Type B pancreatic cell (in vitro differentiated cells): Measurements from ENCODE around the gene GAMT. TPM values are rescaled to one million over a fixed set of nuclear protein-coding genes. Genes with fewer than 3 reads are reported as not detected.

Source experiments
- DNase-seq: peaks from one replicate; pipeline ENCODE4 v3.0.0; 2021; ENCODE audit warnings: mixed read lengths; ENCODE audit not compliant: unreplicated experiment; ENCODE audit errors: extremely low spot score
- H3K27ac Mint-ChIP-seq: 2 replicates; pipeline ENCODE4 v1.8.0; 2021; ENCODE audit warnings: mild to moderate bottlenecking, mixed read lengths
- H3K27me3 Mint-ChIP-seq: 2 replicates; pipeline ENCODE4 v1.8.0; 2021; ENCODE audit warnings: mixed read lengths
- H3K36me3 Mint-ChIP-seq: 2 replicates; pipeline ENCODE4 v1.8.0; 2021; ENCODE audit warnings: mixed read lengths
- H3K4me1 Mint-ChIP-seq: one replicate; pipeline ENCODE4 v1.8.0; 2021; ENCODE audit warnings: mixed read lengths; ENCODE audit not compliant: unreplicated experiment
- H3K4me3 Mint-ChIP-seq: 2 replicates; pipeline ENCODE4 v1.8.0; 2021; ENCODE audit warnings: mild to moderate bottlenecking, mixed read lengths
- H3K9me3 Mint-ChIP-seq: 2 replicates; pipeline ENCODE4 v1.8.0; 2021; ENCODE audit warnings: mixed read lengths
- total RNA-seq: library from RNA; stranded (reverse); gene quantifications from 2 replicates; pipeline ENCODE4 v1.2.1, GENCODE V29; 2021; ENCODE audit warnings: low replicate concordance
- TF ChIP-seq, protein P1 (sequence below): fragments of 200-600 bp; sonication (generic); conservative IDR thresholded peaks from 2 replicates; pipeline ENCODE4 v1.5.0; 2021; ENCODE audit warnings: antibody characterized with exemption, mild to moderate bottlenecking

Gene GAMT
- total RNA-seq, 1 donor from 2014 or later, result 37.9 TPM

DNA sequence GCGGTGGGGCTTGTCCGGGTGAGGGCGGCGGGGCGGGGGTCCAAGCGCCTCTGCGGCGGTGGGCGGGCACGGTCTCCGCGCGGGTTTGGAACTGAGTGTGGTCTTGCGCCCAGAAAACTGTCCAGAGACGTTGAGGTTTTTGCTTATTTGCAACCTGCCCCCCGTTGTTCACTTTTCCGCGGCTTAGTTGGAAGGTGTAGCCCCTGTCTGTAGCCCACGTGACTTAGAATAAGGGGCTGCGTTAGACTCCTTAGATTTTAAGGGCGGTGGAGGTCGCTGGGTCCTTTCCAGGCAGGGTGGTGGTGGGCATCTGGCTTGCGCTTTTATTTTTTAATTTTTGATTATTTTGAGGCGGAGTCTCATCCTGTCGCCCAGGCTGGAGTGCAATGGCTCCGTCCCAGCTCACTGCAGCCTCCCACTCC lies 37.6 kb upstream of the GAMT start:
- H3K27ac Mint-ChIP-seq, result peak overlapping the region; percentile 95
- no peak for DNase-seq
- H3K27me3 Mint-ChIP-seq, result peaks cover under 1% of the 10 kb centered on the region
- peak overlapping the region; percentile 95 for H3K4me3 Mint-ChIP-seq
- H3K36me3 Mint-ChIP-seq, result peaks cover 9% of the 10 kb centered on the region
- no peaks in the 10 kb centered on the region for H3K9me3 Mint-ChIP-seq
- TF ChIP-seq, protein P1, sequence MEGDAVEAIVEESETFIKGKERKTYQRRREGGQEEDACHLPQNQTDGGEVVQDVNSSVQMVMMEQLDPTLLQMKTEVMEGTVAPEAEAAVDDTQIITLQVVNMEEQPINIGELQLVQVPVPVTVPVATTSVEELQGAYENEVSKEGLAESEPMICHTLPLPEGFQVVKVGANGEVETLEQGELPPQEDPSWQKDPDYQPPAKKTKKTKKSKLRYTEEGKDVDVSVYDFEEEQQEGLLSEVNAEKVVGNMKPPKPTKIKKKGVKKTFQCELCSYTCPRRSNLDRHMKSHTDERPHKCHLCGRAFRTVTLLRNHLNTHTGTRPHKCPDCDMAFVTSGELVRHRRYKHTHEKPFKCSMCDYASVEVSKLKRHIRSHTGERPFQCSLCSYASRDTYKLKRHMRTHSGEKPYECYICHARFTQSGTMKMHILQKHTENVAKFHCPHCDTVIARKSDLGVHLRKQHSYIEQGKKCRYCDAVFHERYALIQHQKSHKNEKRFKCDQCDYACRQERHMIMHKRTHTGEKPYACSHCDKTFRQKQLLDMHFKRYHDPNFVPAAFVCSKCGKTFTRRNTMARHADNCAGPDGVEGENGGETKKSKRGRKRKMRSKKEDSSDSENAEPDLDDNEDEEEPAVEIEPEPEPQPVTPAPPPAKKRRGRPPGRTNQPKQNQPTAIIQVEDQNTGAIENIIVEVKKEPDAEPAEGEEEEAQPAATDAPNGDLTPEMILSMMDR, result no peak
- peaks cover 8% of the 10 kb centered on the region for H3K4me1 Mint-ChIP-seq

DNA sequence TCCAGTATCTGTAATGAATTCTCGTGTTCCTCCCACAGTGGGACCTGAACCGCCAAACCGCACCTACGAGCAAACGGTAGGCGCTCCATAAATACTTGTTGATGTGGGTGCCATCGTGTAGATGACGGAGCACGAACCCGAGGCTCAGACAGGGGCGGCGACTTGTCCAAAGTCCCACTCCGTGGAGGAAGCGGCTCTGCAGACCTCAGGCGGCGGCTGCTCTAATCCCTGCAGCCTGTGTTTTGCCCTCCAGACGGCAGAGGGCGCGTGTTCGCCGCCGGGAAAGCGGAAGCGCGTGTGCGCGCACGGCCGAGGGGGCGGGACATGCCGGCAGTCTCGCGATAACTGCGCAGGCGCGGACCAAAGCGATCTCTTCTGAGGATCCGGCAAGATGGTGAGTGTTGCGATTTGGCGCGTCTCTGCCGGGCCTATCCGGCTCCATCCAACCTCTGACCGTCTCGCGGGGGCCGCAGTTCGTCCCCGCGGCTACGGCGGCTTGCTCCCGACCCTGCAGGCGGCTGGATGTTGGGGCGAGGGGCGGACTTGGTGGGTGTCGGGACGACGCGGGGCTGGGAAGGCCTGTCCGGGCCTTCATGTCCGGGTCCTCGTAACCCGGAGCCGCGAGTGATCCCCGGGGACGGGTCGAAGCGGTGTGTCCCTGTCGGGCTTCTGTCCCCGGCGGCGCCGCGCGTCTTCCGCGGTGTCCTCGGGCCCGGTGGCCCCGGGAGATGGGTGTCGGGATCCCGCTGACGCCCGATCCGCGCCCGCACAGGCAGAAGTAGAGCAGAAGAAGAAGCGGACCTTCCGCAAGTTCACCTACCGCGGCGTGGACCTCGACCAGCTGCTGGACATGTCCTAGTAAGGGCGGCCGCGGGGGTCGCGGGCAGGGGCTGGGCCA lies 36.9 kb upstream of the GAMT start, which contains the start of gene RPS15:
Gene RPS15, plus strand, starts transcription at position 362 of the 898 bp plus-strand sequence. Its CDS starts 30 bp downstream, at position 392.
- H3K36me3 Mint-ChIP-seq, result peaks cover 9% of the 10 kb centered on the region
- DNase-seq, result peak; percentile 98

DNA sequence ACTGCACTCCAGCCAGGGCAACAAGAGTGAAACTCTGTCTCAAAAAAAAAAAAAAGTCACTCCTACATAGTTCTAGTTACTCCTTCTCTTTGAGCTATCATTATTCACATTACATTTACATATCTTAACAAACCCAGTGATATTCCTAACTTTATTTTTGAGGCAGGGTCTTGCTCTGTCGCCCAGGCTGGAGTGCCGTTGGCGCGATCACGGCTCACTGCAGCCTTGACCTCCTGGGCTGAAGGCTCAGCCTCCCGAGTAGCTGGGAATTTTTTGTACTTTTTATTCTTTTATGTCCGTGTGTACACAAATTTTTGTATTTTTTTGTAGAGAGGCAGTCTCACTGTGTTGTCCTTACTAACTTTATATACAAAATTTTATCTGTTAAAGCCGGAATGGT lies 36.3 kb upstream of the GAMT start:
- Mint-ChIP-seq H3K27ac (peak overlapping the region; percentile 95), H3K4me3 (peak overlapping the region; percentile 95), H3K27me3 (no peaks in the 10 kb centered on the region), H3K9me3 (no peaks in the 10 kb centered on the region), H3K4me1 (peaks cover 5% of the 10 kb centered on the region), H3K36me3 (peaks cover 8% of the 10 kb centered on the region)
- no peak for DNase-seq
- TF ChIP-seq, protein P1, result no peak

More for the DNA sequence above, 36.9 kb upstream of the GAMT start, which contains the start of gene RPS15:
- Mint-ChIP-seq H3K27ac (peak within 1 kb of the TSS; percentile 95), H3K4me3 (peak within 1 kb of the TSS; percentile 95), H3K4me1 (peaks cover 8% of the 10 kb centered on the region), H3K9me3 (no peaks in the 10 kb centered on the region), H3K27me3 (no peaks in the 10 kb centered on the region)
- TF ChIP-seq, protein P1, result peak; percentile 91

DNA sequence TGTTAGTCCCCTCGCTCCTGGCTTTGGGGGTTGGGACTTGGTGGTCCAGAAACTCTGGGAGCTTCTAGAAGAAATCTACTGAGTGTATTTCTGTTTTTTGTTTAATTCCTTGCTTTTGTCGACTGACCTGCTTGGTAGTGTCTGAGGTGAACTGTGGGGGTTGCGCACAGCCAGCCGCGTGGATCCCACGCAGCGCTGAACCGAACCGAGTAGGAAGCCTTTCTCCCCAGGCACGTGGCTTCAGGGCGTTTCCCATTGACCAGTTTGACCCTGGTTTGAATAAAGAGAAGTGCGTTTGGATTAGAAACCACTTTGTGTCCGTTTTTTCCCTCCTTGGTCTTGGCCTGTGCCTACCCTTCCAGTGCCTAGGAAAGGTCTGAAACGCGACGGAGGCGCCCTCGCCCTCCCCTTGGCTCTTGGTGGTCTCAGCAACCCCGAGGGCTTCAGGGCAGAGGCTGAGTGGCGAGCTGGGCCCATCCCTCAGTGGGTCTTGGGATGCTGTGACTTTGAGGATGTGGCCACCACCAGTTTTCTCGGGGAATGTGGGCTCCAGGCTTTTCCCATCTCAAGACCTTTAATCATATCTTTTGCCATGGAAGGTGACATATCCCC lies 34.1 kb upstream of the GAMT start:
- DNase-seq, result no peak
- H3K27me3 Mint-ChIP-seq, result no peaks in the 10 kb centered on the region
- H3K9me3 Mint-ChIP-seq, result no peaks in the 10 kb centered on the region
- H3K27ac Mint-ChIP-seq, result no peak overlapping the region
- TF ChIP-seq, protein P1, result no peak
- peaks cover 3% of the 10 kb centered on the region for H3K4me1 Mint-ChIP-seq
- H3K36me3 Mint-ChIP-seq, result peaks cover 4% of the 10 kb centered on the region
- no peak overlapping the region for H3K4me3 Mint-ChIP-seq

DNA sequence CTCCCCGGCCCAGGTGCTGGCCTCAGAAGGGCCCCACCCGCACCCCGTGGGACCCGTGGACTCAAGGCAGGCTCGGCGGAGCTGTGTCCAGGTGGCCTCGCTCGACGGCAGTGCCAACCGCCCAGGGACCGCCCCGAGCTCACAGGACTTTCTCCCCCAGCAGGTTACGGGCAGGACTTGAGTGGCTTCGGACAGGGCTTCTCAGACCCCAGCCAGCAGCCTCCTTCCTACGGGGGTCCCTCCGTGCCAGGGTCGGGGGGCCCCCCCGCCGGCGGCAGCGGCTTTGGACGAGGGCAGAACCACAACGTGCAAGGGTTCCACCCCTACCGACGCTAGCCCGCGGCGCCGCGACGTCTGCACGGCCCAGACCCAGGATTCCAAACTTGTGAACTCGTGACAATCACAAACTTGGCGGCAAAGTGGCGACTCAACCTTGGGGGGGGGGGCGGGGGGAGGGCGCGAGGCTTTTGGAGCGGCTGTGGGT lies 33.3 kb upstream of the GAMT start:
- Mint-ChIP-seq H3K27ac (no peak overlapping the region), H3K36me3 (peaks cover 4% of the 10 kb centered on the region), H3K4me3 (no peak overlapping the region), H3K9me3 (no peaks in the 10 kb centered on the region), H3K4me1 (peaks cover 1% of the 10 kb centered on the region), H3K27me3 (no peaks in the 10 kb centered on the region)
- TF ChIP-seq, protein P1, result no peak
- no peak for DNase-seq
